Cardiac atrium fibroblast (primary cell): ENCODE data around the gene SCAPER. TPM values are rescaled to one million over a fixed set of nuclear protein-coding genes. Genes with fewer than 3 reads are reported as not detected.

Source experiments
- total RNA-seq: library from RNA; depleted of rRNA; stranded (reverse); fragments of >200 nt; gene quantifications from 2 replicates; pipeline ENCODE4 v1.2.3, GENCODE V29; 2015

The SCAPER gene
- total RNA-seq, result 6.9 and 22.2 TPM in 2 replicates

GRCh38 chr15:76905013-76905839, at the start of gene SCAPER:
Gene SCAPER (minus strand): TSS chr15:76905340. CDS start chr15:76883817, 21,523 bp downstream.

GRCh38 chr15:76931397-76932134, 26.4 kb upstream of the SCAPER start, which contains the start of gene RCN2:
Gene RCN2 (plus strand): TSS chr15:76931749. CDS start chr15:76931842, 93 bp downstream.

GRCh38 chr15:76336254-76337058, 568.7 kb downstream of the SCAPER start, which contains the start of gene ISL2:
Gene ISL2 (plus strand): TSS chr15:76336773. CDS start chr15:76336884, 111 bp downstream.

GRCh38 chr15:76311100-76311953, 593.8 kb downstream of the SCAPER start, which contains the start of gene ETFA:
Gene ETFA (minus strand): TSS chr15:76311469. CDS start chr15:76311388, 81 bp downstream.

Other genes with a start within 250 kb of the SCAPER start
- gene RCN2, start 26.4 kb upstream of the SCAPER start, total RNA-seq, result 55.6 and 67.5 TPM in 2 replicates
- gene PSTPIP1, start 89.8 kb upstream of the SCAPER start, total RNA-seq, result not detected in 2 replicates
- 216 and 282 TPM in 2 replicates for gene TSPAN3, start 165.8 kb upstream of the SCAPER start, total RNA-seq